ENCODE data around the gene ILKAP.

Gene ILKAP

DNA sequence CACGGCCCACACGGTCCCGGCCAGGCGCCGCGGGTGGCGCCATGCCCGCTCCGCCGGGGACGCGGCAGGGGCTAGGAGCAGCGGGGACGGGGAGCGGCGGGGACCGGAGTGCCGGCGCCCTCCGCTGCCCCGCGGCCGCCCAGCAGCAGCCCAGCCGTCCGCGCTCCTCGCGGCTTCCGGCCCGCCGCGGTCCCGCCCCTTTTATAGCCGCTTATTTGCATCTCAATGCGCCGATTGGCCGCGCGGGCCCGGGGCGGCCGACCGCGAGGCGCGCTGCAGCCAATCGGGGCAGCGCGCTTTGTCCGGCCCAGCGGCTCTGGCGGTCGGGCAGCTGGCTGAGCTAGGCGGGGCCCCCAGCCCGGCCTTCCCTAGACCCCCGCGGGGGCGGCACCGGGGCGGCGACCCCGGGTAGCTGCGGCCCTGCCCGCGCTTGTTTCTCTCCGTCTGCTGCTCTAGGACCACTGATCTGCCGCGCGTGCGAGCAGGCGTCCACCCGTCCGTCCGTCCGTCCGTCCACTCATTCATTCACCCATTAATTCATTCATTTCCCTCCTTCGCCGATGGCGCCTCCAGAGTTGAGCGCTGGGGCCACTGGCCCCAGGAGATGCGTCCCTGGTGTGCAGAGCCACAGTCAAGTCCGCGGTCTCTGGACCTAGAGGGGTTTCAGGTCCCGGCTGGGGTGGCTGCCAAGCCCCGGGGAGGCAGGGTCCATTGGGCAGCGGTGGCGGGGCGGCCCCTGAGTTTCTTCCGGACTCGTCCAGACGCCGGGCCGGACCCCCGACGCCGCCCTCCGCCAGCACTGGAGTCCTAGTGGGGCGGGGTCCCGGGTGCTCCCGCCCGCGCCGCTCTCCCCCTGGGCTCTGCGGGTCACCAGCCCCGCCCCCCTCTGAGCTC, 36.6 kb upstream of the ILKAP start, which contains the start of gene HES6:
HES6 (minus strand) TSS at position 176 of the 894 bp plus-strand sequence; CDS start at position 43, 133 bp downstream.
- ChIA-PET CTCF (interaction anchor here (0.7 kb wide), 1 partner anchor 9 kb away, joined by 3 read pairs; no protein-coding TSS in a partner anchor), POLR2A (no interaction called here)
- Histone ChIP-seq H3K36me3 (ENCODE audit: control insufficient read depth in 4 of 4, insufficient read depth in 4 of 4, low read length in 3 of 4) (peaks cover 3 to 6% (median 4%) of the 10 kb centered on the region in 4 experiments), H3K4me1 (ENCODE audit: control extremely low read depth in 1 of 4, control insufficient read depth in 4 of 4, insufficient read depth in 4 of 4, low read length in 3 of 4) (peaks cover 0 to 19% (median 17%) of the 10 kb centered on the region in 4 experiments), H3K27me3 (replicated peaks in 2 of 5; ENCODE audit: control insufficient read depth in 4 of 5, insufficient read depth in 5 of 5, low read length in 4 of 5) (peaks cover 12 to 65% (median 37%) of the 10 kb centered on the region in 5 experiments), H3K27ac (ENCODE audit: insufficient read depth in 1 of 2, low read depth in 1 of 2, low read length in 2 of 2, poor library complexity in 1 of 2, severe bottlenecking in 2 of 2) (no peak within 1 kb of the TSS), H3K4me3 (ENCODE audit: control insufficient read depth in 1 of 7, extremely low read depth in 1 of 7, insufficient read depth in 4 of 7, low read depth in 2 of 7, low read length in 6 of 7) (peak within 1 kb of the TSS; percentile 17 to 74 (median 62)), H3K9me3 (ENCODE audit: control extremely low read depth in 1 of 5, control insufficient read depth in 4 of 5, insufficient read depth in 2 of 5, low read depth in 1 of 5, low read length in 4 of 5) (peaks cover 0 to 5% (median 0%) of the 10 kb centered on the region in 5 experiments)
- DNase-seq, result peak; percentile 74 to 83 (median 74)
- under 1% methylated on average over 77 of the region's 105 CpGs for WGBS (ENCODE audit: insufficient coverage)

DNA sequence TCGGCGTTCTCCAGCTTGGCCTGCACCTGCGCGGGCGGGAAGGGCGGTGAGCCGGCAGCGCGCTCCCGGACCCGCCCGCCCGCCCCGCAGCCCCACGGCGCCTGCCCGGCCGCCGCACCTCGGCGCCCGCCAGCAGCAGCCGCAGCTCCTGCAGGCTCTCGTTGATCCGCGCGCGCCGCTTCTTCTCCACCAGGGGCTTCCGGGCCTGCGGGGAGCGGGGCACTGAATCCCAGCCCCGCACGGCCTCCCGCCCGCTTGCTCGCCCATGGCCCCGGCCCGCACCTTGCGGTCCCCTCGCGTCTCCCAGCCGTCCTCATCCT, 36.0 kb upstream of the ILKAP start:
- H3K27ac ChIP-seq (ENCODE audit: insufficient read depth in 1 of 2, low read depth in 1 of 2, low read length in 2 of 2, poor library complexity in 1 of 2, severe bottlenecking in 2 of 2), result no peak overlapping the region
- peaks cover 0 to 21% (median 19%) of the 10 kb centered on the region in 4 experiments for H3K4me1 ChIP-seq (ENCODE audit: control extremely low read depth in 1 of 4, control insufficient read depth in 4 of 4, insufficient read depth in 4 of 4, low read length in 3 of 4)
- under 1% methylated on average over 24 of the region's 43 CpGs for WGBS (ENCODE audit: insufficient coverage)
- peaks cover 2 to 4% (median 3%) of the 10 kb centered on the region in 4 experiments for H3K36me3 ChIP-seq (ENCODE audit: control insufficient read depth in 4 of 4, insufficient read depth in 4 of 4, low read length in 3 of 4)
- DNase-seq, result peak in 2 of 3 donors; percentile 42 to 62
- H3K9me3 ChIP-seq (ENCODE audit: control extremely low read depth in 1 of 5, control insufficient read depth in 4 of 5, insufficient read depth in 2 of 5, low read depth in 1 of 5, low read length in 4 of 5), result peaks cover 0 to 5% (median 0%) of the 10 kb centered on the region in 5 experiments
- ChIA-PET CTCF (interaction anchor here (0.7 to 1.2 kb wide), 3 partner anchors 10 to 20 kb away, joined by 3 to 4 read pairs (median 3); no protein-coding TSS in a partner anchor), POLR2A (no interaction called here)
- peaks cover 12 to 66% (median 38%) of the 10 kb centered on the region in 5 experiments for H3K27me3 ChIP-seq (replicated peaks in 2 of 5; ENCODE audit: control insufficient read depth in 4 of 5, insufficient read depth in 5 of 5, low read length in 4 of 5)
- H3K4me3 ChIP-seq (ENCODE audit: control insufficient read depth in 1 of 7, extremely low read depth in 1 of 7, insufficient read depth in 4 of 7, low read depth in 2 of 7, low read length in 6 of 7), result peak overlapping the region; percentile 17 to 74 (median 62)

DNA sequence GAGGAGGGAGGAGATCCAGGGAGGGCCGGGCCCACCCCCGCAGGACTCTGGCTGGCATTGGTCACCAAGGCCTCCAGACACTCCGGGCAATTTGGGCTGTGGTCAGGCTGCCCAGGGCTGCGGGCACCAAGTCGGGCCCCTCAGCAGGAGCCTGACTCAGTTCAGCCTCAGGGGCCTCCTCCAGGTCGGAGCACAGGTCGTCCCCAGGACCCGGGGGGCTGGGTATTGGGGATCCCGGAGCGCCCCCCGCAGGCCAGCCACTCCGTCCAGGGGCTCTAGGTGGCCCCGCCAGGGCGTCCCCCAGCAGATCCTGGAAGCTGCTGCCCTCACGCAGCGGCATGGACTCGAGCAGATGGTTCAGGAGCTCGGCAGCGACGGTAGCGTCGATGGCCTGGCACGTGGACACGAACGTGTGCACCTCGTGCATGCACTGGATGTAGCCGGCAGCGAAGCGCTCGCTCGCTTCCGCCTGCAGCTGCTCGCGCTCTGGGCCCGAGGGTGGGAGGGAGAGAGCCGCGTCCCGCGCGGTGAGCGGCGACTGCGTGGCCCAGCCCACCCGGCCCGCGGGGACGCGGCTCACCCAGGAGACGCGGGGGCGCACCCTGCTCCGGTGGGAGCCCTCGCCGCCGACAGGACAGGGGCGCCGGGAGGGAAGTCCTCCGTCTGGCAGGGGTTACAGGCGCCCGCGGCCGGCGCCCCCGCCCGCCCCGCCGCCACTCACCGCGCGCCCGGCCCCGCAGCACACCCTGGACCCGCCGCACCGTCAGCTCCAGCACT, 35.5 kb upstream of the ILKAP start:
- peaks cover 0 to 23% (median 21%) of the 10 kb centered on the region in 4 experiments for H3K4me1 ChIP-seq (ENCODE audit: control extremely low read depth in 1 of 4, control insufficient read depth in 4 of 4, insufficient read depth in 4 of 4, low read length in 3 of 4)
- peaks cover 0 to 5% (median 0%) of the 10 kb centered on the region in 5 experiments for H3K9me3 ChIP-seq (ENCODE audit: control extremely low read depth in 1 of 5, control insufficient read depth in 4 of 5, insufficient read depth in 2 of 5, low read depth in 1 of 5, low read length in 4 of 5)
- peaks cover 0 to 2% (median 0%) of the 10 kb centered on the region in 4 experiments for H3K36me3 ChIP-seq (ENCODE audit: control insufficient read depth in 4 of 4, insufficient read depth in 4 of 4, low read length in 3 of 4)
- H3K27ac ChIP-seq (ENCODE audit: insufficient read depth in 1 of 2, low read depth in 1 of 2, low read length in 2 of 2, poor library complexity in 1 of 2, severe bottlenecking in 2 of 2), result no peak overlapping the region
- H3K27me3 ChIP-seq (replicated peaks in 2 of 5; ENCODE audit: control insufficient read depth in 4 of 5, insufficient read depth in 5 of 5, low read length in 4 of 5), result peaks cover 12 to 66% (median 38%) of the 10 kb centered on the region in 5 experiments
- WGBS (ENCODE audit: insufficient coverage), result 19% methylated on average over 73 of the region's 75 CpGs
- POLR2A ChIA-PET, result no interaction called here
- peak in 2 of 3 donors; percentile 56 to 70 for DNase-seq
- H3K4me3 ChIP-seq (ENCODE audit: control insufficient read depth in 1 of 7, extremely low read depth in 1 of 7, insufficient read depth in 4 of 7, low read depth in 2 of 7, low read length in 6 of 7), result peak overlapping the region in 4 of 7 experiments; percentile 36 to 74 (median 54)
- CTCF ChIA-PET, result interaction anchor here (1.0 to 1.2 kb wide), 2 partner anchors 17 to 21 kb away, joined by 3 to 4 read pairs; no protein-coding TSS in a partner anchor

DNA sequence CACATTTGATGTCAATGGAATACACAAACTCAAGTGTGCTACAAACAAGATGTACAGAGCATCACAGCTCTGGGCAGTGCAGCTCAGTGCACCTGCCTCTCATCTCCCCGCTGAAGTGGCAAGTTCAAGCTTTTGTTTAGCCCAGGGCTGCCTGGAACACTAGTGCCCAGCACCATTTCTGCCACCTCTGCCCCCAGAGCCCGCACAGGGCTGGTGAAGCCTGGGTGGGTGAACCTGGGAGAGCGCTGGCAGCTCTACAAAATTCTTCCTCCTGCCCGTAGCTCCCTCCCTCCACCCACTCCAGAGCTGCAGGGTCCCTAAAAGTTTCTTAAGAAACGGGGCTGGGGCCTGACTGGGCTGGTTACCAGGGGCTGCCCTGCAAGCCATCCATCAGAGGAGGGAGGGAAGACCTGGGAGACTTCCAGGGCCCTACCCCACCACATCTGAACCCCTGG, 34.8 kb upstream of the ILKAP start:
- Histone ChIP-seq H3K4me1 (ENCODE audit: control extremely low read depth in 1 of 4, control insufficient read depth in 4 of 4, insufficient read depth in 4 of 4, low read length in 3 of 4) (peaks cover 0 to 23% (median 21%) of the 10 kb centered on the region in 4 experiments), H3K27ac (ENCODE audit: insufficient read depth in 1 of 2, low read depth in 1 of 2, low read length in 2 of 2, poor library complexity in 1 of 2, severe bottlenecking in 2 of 2) (no peak overlapping the region), H3K9me3 (ENCODE audit: control extremely low read depth in 1 of 5, control insufficient read depth in 4 of 5, insufficient read depth in 2 of 5, low read depth in 1 of 5, low read length in 4 of 5) (peaks cover 0 to 5% (median 0%) of the 10 kb centered on the region in 5 experiments), H3K27me3 (replicated peaks in 2 of 5; ENCODE audit: control insufficient read depth in 4 of 5, insufficient read depth in 5 of 5, low read length in 4 of 5) (peaks cover 12 to 68% (median 38%) of the 10 kb centered on the region in 5 experiments), H3K4me3 (ENCODE audit: control insufficient read depth in 1 of 7, extremely low read depth in 1 of 7, insufficient read depth in 4 of 7, low read depth in 2 of 7, low read length in 6 of 7) (no peak overlapping the region), H3K36me3 (ENCODE audit: control insufficient read depth in 4 of 4, insufficient read depth in 4 of 4, low read length in 3 of 4) (no peaks in the 10 kb centered on the region)
- ChIA-PET CTCF (interaction anchor here (1.0 to 1.2 kb wide), 2 partner anchors 17 to 21 kb away, joined by 3 to 4 read pairs; no protein-coding TSS in a partner anchor), POLR2A (no interaction called here)
- DNase-seq, result no peak
- 89% methylated on average over 3 of the region's 5 CpGs for WGBS (ENCODE audit: insufficient coverage)

DNA sequence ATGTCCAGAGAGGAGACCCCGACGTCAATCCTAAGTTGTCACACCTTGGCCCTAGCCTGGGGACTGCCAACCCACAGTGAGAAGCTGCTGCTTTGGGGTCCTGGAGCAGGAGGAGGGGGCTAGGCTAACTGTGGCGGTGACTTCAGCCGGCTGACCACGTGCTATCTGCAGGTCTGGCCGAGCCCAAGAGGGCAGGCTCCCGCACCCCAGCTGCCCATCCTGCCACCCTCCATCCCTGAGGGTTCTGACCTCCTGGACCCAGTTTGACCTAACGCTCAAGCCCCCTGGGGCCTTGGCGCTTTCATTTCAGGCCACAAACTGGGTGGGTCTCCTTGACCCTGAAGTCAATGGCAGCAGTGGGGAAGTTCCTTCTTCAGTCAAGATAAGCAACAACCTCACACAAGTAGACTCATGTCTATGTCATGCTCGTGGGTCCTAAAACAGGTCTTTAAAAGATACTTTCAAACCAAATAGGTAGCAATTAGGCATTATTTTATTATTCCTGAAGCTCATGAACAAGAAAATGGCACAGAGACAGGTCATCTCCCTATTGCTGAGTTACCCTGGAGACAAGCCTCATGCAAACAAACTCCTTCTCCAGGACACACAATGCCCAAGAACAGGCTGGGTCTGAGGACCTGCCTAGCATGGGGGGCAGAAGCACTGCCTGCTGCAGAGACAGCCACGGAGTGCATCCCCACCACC, 34.1 kb upstream of the ILKAP start:
- 94% methylated on average over 5 of the region's 11 CpGs for WGBS (ENCODE audit: insufficient coverage)
- Histone ChIP-seq H3K36me3 (ENCODE audit: control insufficient read depth in 4 of 4, insufficient read depth in 4 of 4, low read length in 3 of 4) (no peaks in the 10 kb centered on the region), H3K27me3 (replicated peaks in 2 of 5; ENCODE audit: control insufficient read depth in 4 of 5, insufficient read depth in 5 of 5, low read length in 4 of 5) (peaks cover 12 to 68% (median 38%) of the 10 kb centered on the region in 5 experiments), H3K27ac (ENCODE audit: insufficient read depth in 1 of 2, low read depth in 1 of 2, low read length in 2 of 2, poor library complexity in 1 of 2, severe bottlenecking in 2 of 2) (no peak overlapping the region), H3K4me3 (ENCODE audit: control insufficient read depth in 1 of 7, extremely low read depth in 1 of 7, insufficient read depth in 4 of 7, low read depth in 2 of 7, low read length in 6 of 7) (no peak overlapping the region), H3K4me1 (ENCODE audit: control extremely low read depth in 1 of 4, control insufficient read depth in 4 of 4, insufficient read depth in 4 of 4, low read length in 3 of 4) (peaks cover 0 to 23% (median 21%) of the 10 kb centered on the region in 4 experiments), H3K9me3 (ENCODE audit: control extremely low read depth in 1 of 5, control insufficient read depth in 4 of 5, insufficient read depth in 2 of 5, low read depth in 1 of 5, low read length in 4 of 5) (peaks cover 0 to 5% (median 0%) of the 10 kb centered on the region in 5 experiments)
- ChIA-PET CTCF (interaction anchor here (0.6 to 1.1 kb wide), 2 partner anchors 7 to 26 kb away, joined by 3 to 4 read pairs; no protein-coding TSS in a partner anchor), POLR2A (no interaction called here)
- DNase-seq, result no peak

DNA sequence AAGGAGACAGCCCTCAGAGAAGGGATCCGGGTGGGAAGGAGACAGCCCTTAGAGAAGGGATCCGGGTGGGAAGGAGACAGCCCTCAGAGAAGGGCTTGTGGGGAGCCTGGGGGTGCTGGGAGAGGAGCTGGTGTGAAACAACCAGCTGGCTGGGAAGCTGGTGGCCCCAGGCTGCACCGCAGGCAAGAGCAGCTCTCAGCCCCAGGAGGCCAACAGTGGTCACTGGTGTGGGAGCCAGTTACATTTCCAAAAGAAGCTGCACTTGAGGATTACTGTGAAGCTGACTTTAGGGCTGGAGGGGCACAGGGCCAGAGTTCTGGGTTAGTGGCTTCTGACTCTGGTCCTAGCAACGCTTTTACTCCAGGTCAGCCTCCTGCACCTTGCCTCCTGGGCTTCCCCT, 33.1 kb upstream of the ILKAP start:
- H3K27me3 ChIP-seq (replicated peaks in 2 of 5; ENCODE audit: control insufficient read depth in 4 of 5, insufficient read depth in 5 of 5, low read length in 4 of 5), result peaks cover 12 to 69% (median 33%) of the 10 kb centered on the region in 5 experiments
- no peak overlapping the region for H3K4me3 ChIP-seq (ENCODE audit: control insufficient read depth in 1 of 7, extremely low read depth in 1 of 7, insufficient read depth in 4 of 7, low read depth in 2 of 7, low read length in 6 of 7)
- peaks cover 0 to 5% (median 0%) of the 10 kb centered on the region in 5 experiments for H3K9me3 ChIP-seq (ENCODE audit: control extremely low read depth in 1 of 5, control insufficient read depth in 4 of 5, insufficient read depth in 2 of 5, low read depth in 1 of 5, low read length in 4 of 5)
- peaks cover 0 to 25% (median 24%) of the 10 kb centered on the region in 4 experiments for H3K4me1 ChIP-seq (ENCODE audit: control extremely low read depth in 1 of 4, control insufficient read depth in 4 of 4, insufficient read depth in 4 of 4, low read length in 3 of 4)
- CTCF ChIA-PET, result interaction anchor here (0.9 to 1.1 kb wide), 3 partner anchors 13 to 27 kb away, joined by 3 to 4 read pairs (median 4); no protein-coding TSS in a partner anchor
- no peak for DNase-seq
- WGBS (ENCODE audit: insufficient coverage), result 93% methylated on average over 3 of the region's 4 CpGs
- no peaks in the 10 kb centered on the region for H3K36me3 ChIP-seq (ENCODE audit: control insufficient read depth in 4 of 4, insufficient read depth in 4 of 4, low read length in 3 of 4)
- no peak overlapping the region for H3K27ac ChIP-seq (ENCODE audit: insufficient read depth in 1 of 2, low read depth in 1 of 2, low read length in 2 of 2, poor library complexity in 1 of 2, severe bottlenecking in 2 of 2)
- POLR2A ChIA-PET, result interaction anchor here (0.6 kb wide), 1 partner anchor 15 kb away, joined by 4 read pairs; no protein-coding TSS in a partner anchor
